Measurements from ENCODE around the gene LAMC1. TPM values are rescaled to one million over a fixed set of nuclear protein-coding genes. Genes with fewer than 3 reads are reported as not detected.

Gene LAMC1
- total and polyA plus RNA-seq, 2 donors (not counting 1 experiment from before 2014, with no cell fraction given): 11.5 to 34.0 TPM

DNA sequence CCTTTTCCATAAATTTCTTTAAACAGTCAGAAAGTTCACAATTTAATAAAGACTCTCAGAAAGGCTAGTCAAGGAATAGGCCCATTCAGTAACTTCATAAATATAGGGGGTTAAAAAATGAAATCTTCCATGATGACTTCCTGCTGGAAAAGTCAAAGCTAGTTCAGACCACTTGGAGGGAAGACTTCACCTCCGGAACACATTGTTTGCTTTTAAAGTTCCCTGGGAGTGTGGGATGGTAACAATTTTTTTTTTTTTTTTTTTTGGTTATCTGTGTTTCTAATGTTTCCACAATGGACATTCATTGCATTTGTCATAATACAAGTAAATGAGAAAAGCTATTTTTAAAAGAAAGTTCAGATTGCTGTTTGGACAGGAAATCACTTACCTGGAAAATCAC, 144.5 kb downstream of the LAMC1 start:
- H3K4me1 ChIP-seq (ENCODE audit: control insufficient read depth in 2 of 2, insufficient read depth in 2 of 2, low read length in 2 of 2): no peaks in the 10 kb centered on the region
- ChIA-PET POLR2A (no interaction called here), CTCF (no interaction called here)
- Mint-ChIP-seq H3K27me3 (peaks cover 23% of the 10 kb centered on the region), H3K4me1 (no peaks in the 10 kb centered on the region), H3K4me3 (no peak overlapping the region), H3K9me3 (ENCODE audit: insufficient read depth) (no peaks in the 10 kb centered on the region), H3K27ac (no peak overlapping the region)
- H3K36me3 ChIP-seq (replicated peaks in 1 of 2; ENCODE audit: control extremely low read depth in 1 of 2, control insufficient read depth in 1 of 2, extremely low read depth in 1 of 2, insufficient read depth in 2 of 2, low read length in 1 of 2): no peaks in the 10 kb centered on the region
- H2AFZ ChIP-seq (ENCODE audit: insufficient read depth, low read depth, low read length, poor library complexity, severe bottlenecking): no peak overlapping the region
- no peak overlapping the region for H3K4me2 ChIP-seq (replicated peaks; ENCODE audit: low read depth, low read length, poor library complexity, severe bottlenecking)
- peaks cover 0 to 1% (median 0%) of the 10 kb centered on the region in 3 donors for H3K9me3 ChIP-seq (ENCODE audit: control extremely low read depth in 1 of 3, control insufficient read depth in 2 of 3, insufficient read depth in 1 of 3, low read length in 2 of 3)
- TF ChIP-seq, protein P1, sequence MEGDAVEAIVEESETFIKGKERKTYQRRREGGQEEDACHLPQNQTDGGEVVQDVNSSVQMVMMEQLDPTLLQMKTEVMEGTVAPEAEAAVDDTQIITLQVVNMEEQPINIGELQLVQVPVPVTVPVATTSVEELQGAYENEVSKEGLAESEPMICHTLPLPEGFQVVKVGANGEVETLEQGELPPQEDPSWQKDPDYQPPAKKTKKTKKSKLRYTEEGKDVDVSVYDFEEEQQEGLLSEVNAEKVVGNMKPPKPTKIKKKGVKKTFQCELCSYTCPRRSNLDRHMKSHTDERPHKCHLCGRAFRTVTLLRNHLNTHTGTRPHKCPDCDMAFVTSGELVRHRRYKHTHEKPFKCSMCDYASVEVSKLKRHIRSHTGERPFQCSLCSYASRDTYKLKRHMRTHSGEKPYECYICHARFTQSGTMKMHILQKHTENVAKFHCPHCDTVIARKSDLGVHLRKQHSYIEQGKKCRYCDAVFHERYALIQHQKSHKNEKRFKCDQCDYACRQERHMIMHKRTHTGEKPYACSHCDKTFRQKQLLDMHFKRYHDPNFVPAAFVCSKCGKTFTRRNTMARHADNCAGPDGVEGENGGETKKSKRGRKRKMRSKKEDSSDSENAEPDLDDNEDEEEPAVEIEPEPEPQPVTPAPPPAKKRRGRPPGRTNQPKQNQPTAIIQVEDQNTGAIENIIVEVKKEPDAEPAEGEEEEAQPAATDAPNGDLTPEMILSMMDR (IDR thresholded peaks at IDR 0.05): no peak
- TF ChIP-seq EZH2 (IDR thresholded peaks at IDR 0.05; ENCODE audit: borderline replicate concordance, insufficient read depth, low read depth, low read length, poor library complexity, severe bottlenecking): no peak
- intact Hi-C loops (cut with micrococcal nuclease): no loop called here
- H3K79me2 ChIP-seq (ENCODE audit: control insufficient read depth, insufficient read depth, low read length): no peaks in the 10 kb centered on the region
- H4K20me1 ChIP-seq (ENCODE audit: control insufficient read depth, insufficient read depth, low read length, poor library complexity, severe bottlenecking): no peaks in the 10 kb centered on the region
- H3K9ac ChIP-seq (ENCODE audit: low read length): no peak overlapping the region
- ATAC-seq (ENCODE audit: low read depth): no peak
- peaks cover 0 to 5% (median 0%) of the 10 kb centered on the region in 4 experiments for H3K27me3 ChIP-seq (replicated peaks in 1 of 4; ENCODE audit: control extremely low read depth in 1 of 4, control insufficient read depth in 3 of 4, insufficient read depth in 4 of 4, low read length in 3 of 4)
- H3K27ac ChIP-seq (ENCODE audit: low read length in 2 of 2): no peak overlapping the region
- no peak for DNase-seq
- H3K4me3 ChIP-seq (ENCODE audit: control extremely low read depth in 1 of 5, extremely low read depth in 1 of 5, insufficient read depth in 1 of 5, low read depth in 2 of 5, low read length in 4 of 5): no peak overlapping the region
- no CpG with 5 or more reads among the region's 1 CpG for WGBS (ENCODE audit: insufficient coverage)

- H3K9me3 ChIP-seq (ENCODE audit: control extremely low read depth in 1 of 3, control insufficient read depth in 2 of 3, insufficient read depth in 1 of 3, low read length in 2 of 3): peaks cover 0 to 1% (median 0%) of the 10 kb centered on the region in 3 donors
- H3K4me1 Mint-ChIP-seq: no peaks in the 10 kb centered on the region
- H2AFZ ChIP-seq (ENCODE audit: insufficient read depth, low read depth, low read length, poor library complexity, severe bottlenecking): no peak overlapping the region
- TF ChIP-seq, protein P1 (IDR thresholded peaks at IDR 0.05): no peak
- TF ChIP-seq EZH2 (IDR thresholded peaks at IDR 0.05; ENCODE audit: borderline replicate concordance, insufficient read depth, low read depth, low read length, poor library complexity, severe bottlenecking): no peak
- POLR2A ChIA-PET: no interaction called here
- no peaks in the 10 kb centered on the region for H4K20me1 ChIP-seq (ENCODE audit: control insufficient read depth, insufficient read depth, low read length, poor library complexity, severe bottlenecking)
- H3K4me3 ChIP-seq (ENCODE audit: control extremely low read depth in 1 of 5, extremely low read depth in 1 of 5, insufficient read depth in 1 of 5, low read depth in 2 of 5, low read length in 4 of 5): no peak overlapping the region
- no peak for ATAC-seq (ENCODE audit: low read depth)
- CTCF ChIA-PET: no interaction called here
- H3K9ac ChIP-seq (ENCODE audit: low read length): no peak overlapping the region
- no peak overlapping the region for H3K4me2 ChIP-seq (replicated peaks; ENCODE audit: low read depth, low read length, poor library complexity, severe bottlenecking)
- no peak overlapping the region for H3K27ac ChIP-seq (ENCODE audit: low read length in 2 of 2)
- H3K4me1 ChIP-seq (ENCODE audit: control insufficient read depth in 2 of 2, insufficient read depth in 2 of 2, low read length in 2 of 2): no peaks in the 10 kb centered on the region
- no peak overlapping the region for H3K4me3 Mint-ChIP-seq
- H3K27ac Mint-ChIP-seq: no peak overlapping the region
- H3K27me3 ChIP-seq (replicated peaks in 1 of 4; ENCODE audit: control extremely low read depth in 1 of 4, control insufficient read depth in 3 of 4, insufficient read depth in 4 of 4, low read length in 3 of 4): peaks cover 0 to 5% (median 0%) of the 10 kb centered on the region in 4 experiments
- WGBS (ENCODE audit: insufficient coverage): 100% methylated on average over 2 of the region's 3 CpGs
- H3K36me3 ChIP-seq (replicated peaks in 1 of 2; ENCODE audit: control extremely low read depth in 1 of 2, control insufficient read depth in 1 of 2, extremely low read depth in 1 of 2, insufficient read depth in 2 of 2, low read length in 1 of 2): no peaks in the 10 kb centered on the region
- DNase-seq: no peak
- no peaks in the 10 kb centered on the region for H3K79me2 ChIP-seq (ENCODE audit: control insufficient read depth, insufficient read depth, low read length)
- H3K9me3 Mint-ChIP-seq (ENCODE audit: insufficient read depth): no peaks in the 10 kb centered on the region
- intact Hi-C loops (cut with micrococcal nuclease): no loop called here
- peaks cover 25% of the 10 kb centered on the region for H3K27me3 Mint-ChIP-seq
Measured at GRCh38 chr1:183168308-183168707, 145.1 kb downstream of the LAMC1 start.

Measured in B cell (primary cell).